HT-29 (cell line): ENCODE measurements around the gene RPS18. TPM values are rescaled to one million over a fixed set of nuclear protein-coding genes. Genes with fewer than 3 reads are reported as not detected.
"Not testable (repeated sequence)": the region's sequence is repeated elsewhere in the genome, so short reads cannot be mapped to it uniquely, and the experiment has no call there.

Source experiments
- DNase-seq: peaks from one replicate; pipeline ENCODE4 v3.0.0-alpha.2; 2015; ENCODE audit warnings: low spot score
- total RNA-seq: library from RNA; depleted of rRNA; stranded (reverse); fragments of >200 nt; shearing (Covaris generic); gene quantifications from 2 replicates; pipeline ENCODE4 v1.2.3, GENCODE V29; 2014

Gene RPS18
- total RNA-seq, 1 experiment from 2014 or later: 3,632 TPM

DNA sequence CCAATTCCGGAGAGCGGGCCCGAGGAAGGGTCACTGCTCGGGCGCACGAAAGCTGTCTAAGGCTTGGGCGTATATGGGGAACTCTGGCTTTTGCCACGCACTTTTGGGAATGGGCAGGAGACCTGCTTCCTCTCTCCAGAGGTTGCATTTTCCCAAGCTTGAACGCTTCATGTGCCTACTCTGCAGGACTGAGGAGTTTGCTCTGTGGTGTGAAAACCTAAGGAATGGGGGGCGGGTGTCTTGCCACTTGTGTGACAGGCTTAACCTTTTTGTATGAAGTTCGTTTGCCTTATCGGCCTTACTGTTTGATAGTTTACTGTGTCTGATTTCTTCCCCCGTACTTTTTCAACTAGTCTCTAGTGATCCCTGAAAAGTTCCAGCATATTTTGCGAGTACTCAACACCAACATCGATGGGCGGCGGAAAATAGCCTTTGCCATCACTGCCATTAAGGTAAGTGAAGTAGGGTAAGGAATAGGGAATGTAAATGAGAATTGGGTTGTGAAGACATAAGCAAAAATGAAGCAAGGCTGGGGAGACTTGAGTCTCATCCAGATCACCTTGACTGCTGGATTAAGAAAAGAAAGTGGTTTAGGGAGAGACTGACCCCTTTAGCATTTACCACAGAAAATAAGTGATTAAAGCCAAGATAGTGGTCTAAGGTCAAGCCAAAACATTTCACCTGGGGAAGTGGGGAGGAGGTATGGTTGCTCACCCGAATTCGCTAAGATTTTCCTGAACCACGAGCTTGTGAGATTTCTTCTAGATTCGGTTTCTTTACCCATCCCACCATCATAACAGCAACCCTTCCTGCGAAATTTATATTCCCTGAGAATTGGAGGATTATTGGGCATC lies 627 bp downstream of the RPS18 start:
- no peak for DNase-seq

DNA sequence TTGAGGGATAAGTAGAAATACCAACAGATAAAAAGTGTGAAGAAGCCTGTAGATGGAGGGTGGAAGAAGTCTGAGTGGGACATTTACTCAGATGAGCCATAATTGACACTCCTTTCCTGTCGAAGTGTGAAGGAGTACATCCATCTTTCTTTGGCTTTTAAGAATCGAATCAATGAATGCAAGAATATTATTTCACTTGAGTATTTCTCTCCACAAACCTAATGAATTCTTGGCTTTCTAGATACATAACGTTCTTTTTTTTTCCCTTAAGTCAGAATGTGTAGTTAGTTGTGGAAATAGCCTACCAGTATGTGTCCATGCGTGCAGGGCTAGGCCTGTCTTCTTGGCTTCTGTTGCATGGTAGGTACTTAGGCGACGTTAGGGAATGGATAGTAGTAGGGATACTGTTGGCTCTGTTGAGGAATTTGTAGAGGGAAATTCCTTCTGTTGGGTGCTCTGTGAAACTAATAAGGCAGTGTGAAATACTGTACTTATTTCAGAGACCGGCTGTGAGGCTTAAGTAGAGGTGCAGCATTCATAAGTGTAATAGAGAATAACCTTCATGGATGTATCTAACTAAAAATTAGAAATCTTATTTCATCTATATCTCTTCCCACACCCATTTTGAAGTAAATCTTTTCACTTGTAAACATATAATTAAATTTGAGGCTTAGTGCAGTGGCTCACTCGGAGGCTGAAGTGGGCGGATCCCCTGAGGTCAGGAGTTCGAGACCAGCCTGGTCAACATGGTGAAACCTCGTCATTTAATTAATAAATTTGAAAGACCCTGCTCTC lies 1.5 kb downstream of the RPS18 start:
- peak; percentile 17 for DNase-seq

- DNase-seq: peak; percentile 9
Measured at GRCh38 chr6:33273924-33274902, 2.3 kb downstream of the RPS18 start.

GRCh38 chr6:33275795-33276580 lies 4.1 kb downstream of the RPS18 start:
- not testable (repeated sequence) for DNase-seq

DNA sequence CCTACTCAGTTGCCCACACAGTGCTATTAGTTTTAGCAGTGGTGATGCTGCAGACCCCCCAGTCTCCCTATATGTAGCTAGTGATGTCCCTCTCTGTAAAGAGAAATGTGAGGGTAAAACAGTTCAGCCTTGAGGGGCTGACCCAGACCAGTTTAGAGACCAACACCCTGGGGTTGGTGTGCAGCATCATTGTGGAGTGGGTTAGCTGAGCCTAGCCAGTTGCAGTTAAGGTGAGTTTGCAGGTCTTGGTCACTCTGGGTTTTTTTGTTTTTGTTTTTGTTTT lies 4.6 kb downstream of the RPS18 start:
- no peak for DNase-seq

GRCh38 chr6:33276864-33277662 lies 5.2 kb downstream of the RPS18 start, which contains the start of gene B3GALT4:
B3GALT4 (plus strand) TSS chr6:33277123; CDS start chr6:33277420, 297 bp downstream.
- DNase-seq: peak; percentile 88

DNA sequence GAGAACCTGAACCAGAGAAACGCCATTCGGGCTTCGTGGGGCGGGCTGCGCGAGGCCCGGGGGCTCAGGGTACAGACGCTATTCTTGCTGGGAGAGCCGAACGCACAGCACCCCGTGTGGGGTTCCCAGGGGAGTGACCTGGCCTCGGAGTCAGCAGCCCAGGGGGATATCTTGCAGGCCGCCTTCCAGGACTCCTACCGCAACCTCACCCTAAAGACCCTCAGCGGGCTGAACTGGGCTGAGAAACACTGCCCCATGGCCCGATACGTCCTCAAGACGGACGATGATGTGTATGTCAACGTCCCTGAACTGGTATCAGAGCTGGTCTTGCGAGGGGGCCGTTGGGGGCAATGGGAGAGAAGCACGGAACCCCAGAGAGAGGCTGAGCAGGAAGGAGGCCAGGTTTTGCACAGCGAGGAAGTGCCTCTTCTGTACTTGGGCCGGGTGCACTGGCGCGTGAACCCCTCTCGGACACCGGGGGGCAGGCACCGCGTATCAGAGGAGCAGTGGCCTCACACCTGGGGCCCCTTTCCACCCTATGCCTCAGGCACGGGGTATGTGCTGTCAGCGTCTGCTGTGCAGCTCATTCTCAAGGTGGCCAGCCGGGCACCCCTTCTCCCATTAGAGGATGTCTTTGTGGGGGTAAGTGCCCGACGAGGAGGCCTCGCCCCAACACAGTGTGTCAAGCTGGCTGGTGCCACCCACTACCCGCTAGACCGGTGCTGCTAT lies 6.0 kb downstream of the RPS18 start:
- no peak for DNase-seq

DNA sequence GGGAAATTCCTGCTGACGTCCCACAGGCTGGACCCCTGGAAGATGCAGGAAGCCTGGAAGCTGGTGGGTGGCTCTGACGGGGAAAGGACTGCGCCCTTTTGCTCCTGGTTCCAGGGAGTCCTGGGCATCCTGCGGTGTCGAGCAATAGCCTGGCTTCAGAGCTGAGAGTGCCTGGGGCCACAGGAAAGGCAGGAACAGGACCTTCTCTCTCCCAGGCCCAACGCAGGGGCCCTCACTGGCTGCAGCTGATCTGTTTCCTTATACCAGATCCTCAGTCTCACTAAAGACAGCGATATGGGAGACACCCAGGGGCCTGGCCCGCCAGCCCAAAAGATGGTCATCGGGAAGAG lies 6.5 kb downstream of the RPS18 start:
- no peak for DNase-seq

GRCh38 chr6:33278810-33279209 lies 6.9 kb downstream of the RPS18 start:
- no peak for DNase-seq

- DNase-seq: no peak
Measured at GRCh38 chr6:33279257-33279695, 7.4 kb downstream of the RPS18 start.

DNA sequence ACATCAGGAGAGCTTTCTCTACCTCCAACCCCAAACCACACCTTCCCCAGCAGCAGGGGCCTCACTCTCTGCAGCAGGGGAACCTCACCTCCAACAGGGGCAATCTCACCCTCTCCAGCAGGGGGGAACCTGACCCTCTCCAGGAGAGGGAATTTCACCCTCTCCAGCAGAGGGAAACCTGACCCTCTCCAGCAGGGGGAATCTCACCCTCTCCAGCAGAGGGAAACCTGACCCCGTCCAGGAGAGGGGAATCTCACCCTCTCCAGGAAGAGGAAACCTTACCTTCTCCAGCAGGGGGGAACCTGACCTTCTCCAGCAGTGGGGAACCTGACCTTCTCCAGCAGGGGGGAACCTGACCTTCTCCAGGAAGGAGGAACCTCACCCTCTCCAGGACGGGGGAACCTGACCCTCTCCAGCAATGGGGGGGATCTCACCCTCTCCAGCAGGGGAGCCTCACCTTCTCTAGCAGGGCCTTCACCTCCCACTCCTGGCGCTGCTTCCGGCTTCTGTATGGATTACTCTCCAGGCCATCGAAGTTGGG lies 8.2 kb downstream of the RPS18 start:
- DNase-seq: peak; percentile 73

DNA sequence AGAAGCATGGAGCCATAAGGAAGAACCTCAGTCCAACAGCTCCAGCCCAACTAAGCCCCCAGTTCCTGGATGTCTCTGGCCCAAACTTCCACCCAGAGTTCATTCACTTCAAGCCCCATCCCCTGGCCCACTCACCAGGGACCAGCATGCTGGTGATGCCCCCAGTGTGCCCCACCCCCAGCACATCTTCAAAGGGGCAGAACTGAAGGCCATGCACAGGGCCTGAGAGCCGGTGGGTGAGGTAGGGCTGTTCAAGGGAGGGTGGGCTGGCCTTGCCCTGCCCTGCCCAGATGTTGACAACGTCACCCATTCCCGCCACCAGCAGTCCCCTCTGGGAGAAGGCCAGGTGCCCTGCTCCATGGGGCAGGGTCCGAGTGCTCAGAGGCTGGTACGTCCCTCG lies 8.7 kb downstream of the RPS18 start:
- no peak for DNase-seq

DNA sequence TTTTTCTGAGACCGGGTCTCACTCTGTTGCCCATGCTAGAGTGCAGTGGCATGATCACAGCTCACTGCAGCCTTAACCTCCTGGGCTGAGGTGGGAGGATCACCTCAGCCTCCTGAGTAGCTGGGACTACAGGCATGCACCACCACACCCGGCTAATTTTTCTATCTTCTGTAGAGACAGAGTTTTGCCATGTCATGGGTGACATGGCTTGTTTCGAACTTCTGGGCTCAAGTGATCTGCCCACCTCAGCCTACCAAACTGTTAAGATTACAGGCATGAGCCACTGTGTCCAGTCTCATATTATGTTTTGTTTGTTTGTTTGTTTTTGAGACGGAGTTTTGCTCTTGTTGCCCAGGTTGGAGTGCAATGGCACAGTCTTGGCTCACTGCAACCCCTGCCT lies 13.3 kb downstream of the RPS18 start:
- DNase-seq: not testable (repeated sequence)

DNA sequence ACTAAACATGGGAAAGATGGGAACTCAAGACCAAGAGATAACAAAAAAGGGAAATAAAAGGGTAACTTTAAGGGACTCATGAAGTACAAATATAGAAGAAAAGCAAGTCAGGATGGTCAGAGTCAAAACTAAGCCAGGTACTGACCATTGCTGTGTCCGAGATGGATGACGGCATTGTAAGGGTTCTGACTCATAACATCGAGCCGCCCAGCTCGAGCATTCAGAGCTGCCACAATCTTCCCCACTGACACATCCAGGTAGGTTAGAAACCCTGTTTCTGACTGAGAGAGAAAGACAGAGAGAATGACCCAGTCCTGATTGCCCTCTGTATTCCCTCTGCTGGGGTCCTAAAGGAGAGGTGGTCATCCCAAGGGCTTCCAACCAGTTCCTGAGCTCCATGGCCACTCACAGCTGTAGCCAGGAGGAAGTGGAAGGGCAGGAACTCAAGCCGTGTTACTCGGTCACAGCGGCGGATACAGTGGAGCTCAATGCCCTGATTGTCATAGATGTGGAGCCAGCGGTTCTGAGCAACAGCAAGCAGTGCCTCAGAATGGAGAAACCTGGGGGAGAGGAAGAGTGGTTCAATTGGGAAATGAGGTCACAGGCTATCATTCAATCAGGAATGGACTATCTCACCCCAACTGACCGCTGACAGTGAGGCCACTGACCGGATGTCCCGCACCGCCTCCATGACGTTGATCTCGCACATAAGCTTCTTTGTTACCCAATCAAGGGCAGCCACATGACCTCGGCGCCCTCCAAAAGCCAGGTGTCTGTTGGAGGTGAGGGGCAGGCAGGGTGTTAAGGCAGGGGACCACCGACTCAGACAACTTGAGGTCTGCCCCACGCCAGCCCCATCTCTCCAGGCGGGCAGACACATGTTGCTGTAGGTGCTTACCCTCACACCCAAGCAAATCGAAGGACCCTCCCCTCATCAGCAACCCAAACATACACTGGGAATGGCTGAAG lies 15.4 kb downstream of the RPS18 start:
- DNase-seq: no peak

DNA sequence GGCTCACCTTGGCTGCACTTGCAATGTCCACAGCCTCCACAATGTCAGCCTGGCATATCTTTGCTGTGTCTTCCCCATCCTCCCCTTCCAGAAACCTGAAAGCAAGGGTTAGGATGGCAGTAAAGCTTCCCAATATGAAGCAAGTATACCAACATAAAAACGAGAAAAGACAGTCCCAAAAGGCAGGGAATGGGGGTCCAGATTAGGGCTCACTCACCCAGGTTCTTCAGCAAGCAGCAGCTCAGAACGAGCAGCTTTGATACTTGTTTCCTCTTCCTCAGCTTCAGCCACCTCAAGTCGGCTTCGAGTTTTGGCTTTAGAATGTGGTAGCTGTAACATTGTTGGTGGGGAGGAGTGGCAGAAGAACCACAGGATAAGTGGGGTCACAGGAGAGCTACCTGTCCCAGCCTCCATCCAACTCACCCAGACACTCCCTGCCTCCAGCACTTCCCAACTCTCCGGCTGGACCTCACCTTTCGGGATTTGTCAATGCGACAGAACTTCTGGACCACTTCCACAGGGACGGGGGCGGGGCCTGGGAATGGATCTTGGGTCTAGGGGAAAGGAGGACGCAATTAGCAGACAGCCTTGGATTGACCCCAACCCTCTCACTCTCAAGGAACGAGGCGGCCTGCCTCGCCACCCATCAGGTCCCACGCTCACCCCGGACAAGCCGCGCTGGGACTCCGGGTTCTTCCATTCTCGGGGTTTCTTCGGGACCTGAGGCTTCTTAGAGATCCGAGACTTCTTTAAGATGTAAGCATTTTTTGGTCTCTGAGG lies 16.5 kb downstream of the RPS18 start:
- no peak for DNase-seq

DNA sequence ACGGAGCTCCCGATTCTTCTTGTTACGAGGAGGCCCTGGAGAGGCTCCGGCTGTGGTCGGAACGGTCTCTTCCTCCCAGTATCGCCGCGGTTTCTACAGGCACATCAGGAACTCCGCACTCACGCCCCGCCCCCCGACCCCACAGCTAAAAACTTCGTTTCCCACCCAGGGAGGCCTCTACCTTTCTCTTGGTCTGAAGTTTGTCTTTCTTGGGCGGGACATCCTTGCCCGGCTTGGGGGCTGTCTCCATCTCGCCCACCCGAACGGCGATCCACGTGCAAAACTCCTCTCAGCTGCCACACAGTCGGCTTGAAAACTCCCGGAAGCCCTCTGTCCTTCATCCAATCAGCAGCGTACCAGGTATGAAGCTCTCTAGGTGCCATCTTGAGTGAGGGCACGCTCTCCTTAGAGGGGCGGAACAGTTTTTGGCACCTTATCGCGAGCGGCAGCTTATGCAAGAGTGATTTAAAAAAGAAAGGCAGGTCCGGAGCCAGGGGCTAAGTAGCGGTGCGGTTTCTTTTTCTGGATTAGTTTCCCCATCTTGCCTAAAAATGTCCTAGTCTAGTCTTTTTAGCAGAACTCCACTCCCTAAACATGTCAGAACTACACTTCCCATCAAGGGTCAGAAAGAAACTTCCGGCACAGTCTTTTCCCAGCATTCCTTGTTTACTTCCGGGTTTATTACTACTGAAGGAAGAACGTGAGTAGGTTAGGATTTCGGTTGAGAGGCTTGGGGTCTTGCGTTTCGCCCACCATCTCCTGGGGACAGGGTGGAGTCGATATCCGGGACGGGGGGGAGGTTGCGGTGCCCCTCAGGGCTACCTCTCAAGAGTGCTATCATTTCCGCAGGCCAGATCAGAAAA lies 17.3 kb downstream of the RPS18 start, which contains the start of the genes PFDN6 and WDR46:
PFDN6 (plus strand) TSS at position 681 of the 863 bp plus-strand sequence. CDS start 256 bp downstream, outside the sequence.
WDR46 (minus strand) TSS at position 319 of the 863 bp plus-strand sequence; CDS start at position 250, 69 bp downstream.
- DNase-seq: peak; percentile 89
